Esophagus muscularis mucosa (tissue), 4 donors: ENCODE measurements around the gene RHCG.

Source experiments
- EP300 ChIP-seq: sonication (generic); formaldehyde crosslinking; IDR thresholded peaks from one replicate; pipeline ENCODE4 v1.6.1; 2017; ENCODE audit warnings: antibody characterized with exemption
- POLR2A ChIP-seq: fragments of 450-650 bp; IDR thresholded peaks from one replicate; pipeline ENCODE4 v1.6.1; 2017; ENCODE audit warnings: antibody characterized with exemption, moderate library complexity, mild to moderate bottlenecking, low read depth
- POLR2AphosphoS5 ChIP-seq, 2 donors: sonication (generic); formaldehyde crosslinking; IDR thresholded peaks; one replicate each; pipeline ENCODE4 v1.6.1; 2017; ENCODE audit warnings: antibody characterized with exemption in 2 of 2
- TF ChIP-seq, protein P1 (sequence below), 3 experiments: fragments of 200-600 bp in 2 of 3; fragments of 450-650 bp in 1 of 3; sonication (generic) in 2 of 3; IDR thresholded peaks; one replicate each; pipeline ENCODE4 v1.5.1; 2017 to 2019; ENCODE audit warnings: antibody characterized with exemption in 3 of 3, mild to moderate bottlenecking in 2 of 3, moderate library complexity in 1 of 3

DNA sequence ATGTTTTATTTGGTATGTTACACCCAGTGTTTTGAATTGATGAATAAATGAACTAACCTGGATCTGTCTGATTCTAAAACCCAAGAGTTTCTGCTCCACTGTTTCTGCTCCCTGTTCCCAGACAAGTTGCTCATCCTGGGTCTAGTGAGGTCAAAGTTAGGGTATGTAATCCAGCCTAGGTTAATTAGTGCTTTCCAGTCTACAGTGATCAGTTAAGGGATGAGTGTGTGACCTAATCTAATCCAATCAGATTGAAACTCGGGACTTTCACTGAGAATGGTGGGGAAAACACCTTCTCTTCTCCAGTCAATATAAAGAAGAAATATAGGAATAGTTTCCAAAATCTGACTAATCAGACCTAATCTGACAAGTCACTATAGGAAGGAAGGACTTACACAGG, 27.8 kb upstream of the RHCG start:
- TF ChIP-seq, protein P1, sequence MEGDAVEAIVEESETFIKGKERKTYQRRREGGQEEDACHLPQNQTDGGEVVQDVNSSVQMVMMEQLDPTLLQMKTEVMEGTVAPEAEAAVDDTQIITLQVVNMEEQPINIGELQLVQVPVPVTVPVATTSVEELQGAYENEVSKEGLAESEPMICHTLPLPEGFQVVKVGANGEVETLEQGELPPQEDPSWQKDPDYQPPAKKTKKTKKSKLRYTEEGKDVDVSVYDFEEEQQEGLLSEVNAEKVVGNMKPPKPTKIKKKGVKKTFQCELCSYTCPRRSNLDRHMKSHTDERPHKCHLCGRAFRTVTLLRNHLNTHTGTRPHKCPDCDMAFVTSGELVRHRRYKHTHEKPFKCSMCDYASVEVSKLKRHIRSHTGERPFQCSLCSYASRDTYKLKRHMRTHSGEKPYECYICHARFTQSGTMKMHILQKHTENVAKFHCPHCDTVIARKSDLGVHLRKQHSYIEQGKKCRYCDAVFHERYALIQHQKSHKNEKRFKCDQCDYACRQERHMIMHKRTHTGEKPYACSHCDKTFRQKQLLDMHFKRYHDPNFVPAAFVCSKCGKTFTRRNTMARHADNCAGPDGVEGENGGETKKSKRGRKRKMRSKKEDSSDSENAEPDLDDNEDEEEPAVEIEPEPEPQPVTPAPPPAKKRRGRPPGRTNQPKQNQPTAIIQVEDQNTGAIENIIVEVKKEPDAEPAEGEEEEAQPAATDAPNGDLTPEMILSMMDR (IDR thresholded peaks at IDR 0.05) = no peak
- TF ChIP-seq POLR2A (no peak), POLR2AphosphoS5 (IDR thresholded peaks at IDR 0.05) (no peak), EP300 (no peak)
